WTC11 (cell line): ENCODE results near the gene P3H3. TPM values are rescaled to one million over a fixed set of nuclear protein-coding genes. Genes with fewer than 3 reads are reported as not detected.
"Not testable (repeated sequence)": the region's sequence is repeated elsewhere in the genome, so short reads cannot be mapped to it uniquely, and the experiment has no call there.

Experiments used
- ATAC-seq: fragments of 200-7000 bp; cut with Tn5 transposase; 2 replicates; pipeline ENCODE4 v1.10.0; 2021; ENCODE audit warnings: mild to moderate bottlenecking, moderate library complexity
- CTCF ChIA-PET: fragments of 300-600 bp; sonication (Branson Sonifier 250); formaldehyde crosslinking; loops from one replicate; lab custom pipeline; 2021; ENCODE audit warnings: antibody characterized with exemption; lab: Charles Lee
- POLR2A ChIA-PET: fragments of 350-600 bp; sonication (Branson Sonifier 250); formaldehyde crosslinking; loops from one replicate; lab custom pipeline; 2021; ENCODE audit warnings: antibody characterized with exemption; lab: Charles Lee
- DNase-seq: peaks from one replicate; pipeline ENCODE4 v3.0.0; 2021; ENCODE audit warnings: low spot score
- H3K27ac Mint-ChIP-seq: 2 replicates; pipeline ENCODE4 v1.8.0; 2021; ENCODE audit warnings: mixed read lengths
- H3K27me3 Mint-ChIP-seq: 2 replicates; pipeline ENCODE4 v1.8.0; 2021; ENCODE audit warnings: low read depth, mild to moderate bottlenecking, moderate library complexity, mixed read lengths
- H3K36me3 Mint-ChIP-seq: 2 replicates; pipeline ENCODE4 v1.8.0; 2021; ENCODE audit warnings: mixed read lengths
- H3K4me1 Mint-ChIP-seq: 2 replicates; pipeline ENCODE4 v1.8.0; 2022; ENCODE audit warnings: mixed read lengths
- H3K4me3 Mint-ChIP-seq: 2 replicates; pipeline ENCODE4 v1.8.0; 2021; ENCODE audit warnings: mild to moderate bottlenecking, moderate library complexity, mixed read lengths
- H3K9me3 Mint-ChIP-seq: 2 replicates; pipeline ENCODE4 v1.8.0; 2021; ENCODE audit warnings: mixed read lengths
- E2F1 ChIP-seq: sonication (generic); formaldehyde crosslinking; IDR thresholded peaks from 2 replicates; pipeline ENCODE4 v1.8.0; 2022; ENCODE audit warnings: mild to moderate bottlenecking, missing genetic modification reagents
- ETV6 ChIP-seq: sonication (generic); formaldehyde crosslinking; IDR thresholded peaks from 2 replicates; pipeline ENCODE4 v1.8.1; 2022; ENCODE audit warnings: mild to moderate bottlenecking, missing genetic modification reagents
- GTF2I ChIP-seq: fragments of 250-450 bp; sonication (Bioruptor Pico); conservative IDR thresholded peaks from 2 replicates; pipeline ENCODE4 v1.4.0; 2021; ENCODE audit warnings: mild to moderate bottlenecking
- IRF2 ChIP-seq: sonication (generic); formaldehyde crosslinking; IDR thresholded peaks from 2 replicates; pipeline ENCODE4 v1.8.0; 2022; ENCODE audit warnings: low read depth, missing genetic modification reagents, borderline replicate concordance
- JAZF1 ChIP-seq: fragments of 250-450 bp; sonication (Bioruptor Pico); IDR thresholded peaks from 2 replicates; pipeline ENCODE4 v1.9.0; 2021; ENCODE audit warnings: moderate library complexity, mild to moderate bottlenecking, inconsistent platforms
- JUN ChIP-seq: sonication (generic); formaldehyde crosslinking; IDR thresholded peaks from 2 replicates; pipeline ENCODE4 v1.8.0; 2023; ENCODE audit warnings: mild to moderate bottlenecking, missing genetic modification reagents
- MAX ChIP-seq: sonication (generic); formaldehyde crosslinking; IDR thresholded peaks from 2 replicates; pipeline ENCODE4 v1.8.0; 2022; ENCODE audit warnings: mild to moderate bottlenecking, missing genetic modification reagents
- MLX ChIP-seq: sonication (generic); formaldehyde crosslinking; IDR thresholded peaks from 2 replicates; pipeline ENCODE4 v1.8.1; 2023; ENCODE audit warnings: mild to moderate bottlenecking, missing genetic modification reagents, moderate library complexity
- MXD4 ChIP-seq: fragments of 250-450 bp; sonication (Bioruptor Pico); IDR thresholded peaks from 2 replicates; pipeline ENCODE4 v1.8.0; 2021; ENCODE audit warnings: mild to moderate bottlenecking, moderate library complexity, borderline replicate concordance
- NFATC4 ChIP-seq: fragments of 250-450 bp; sonication (Bioruptor Pico); IDR thresholded peaks from 2 replicates; pipeline ENCODE4 v1.9.0; 2021; ENCODE audit warnings: mild to moderate bottlenecking
- NFE2L1 ChIP-seq: sonication (generic); formaldehyde crosslinking; IDR thresholded peaks from 2 replicates; pipeline ENCODE4 v1.8.1; 2023; ENCODE audit warnings: missing genetic modification reagents
- NR1H2 ChIP-seq: sonication (generic); formaldehyde crosslinking; IDR thresholded peaks from 2 replicates; pipeline ENCODE4 v1.9.0; 2021; ENCODE audit warnings: mild to moderate bottlenecking, moderate library complexity, missing genetic modification reagents
- SMAD3 ChIP-seq: sonication (generic); formaldehyde crosslinking; IDR thresholded peaks from 2 replicates; pipeline ENCODE4 v1.8.0; 2022; ENCODE audit warnings: missing genetic modification reagents, mild to moderate bottlenecking, borderline replicate concordance
- TCF7 ChIP-seq: sonication (generic); formaldehyde crosslinking; IDR thresholded peaks from 2 replicates; pipeline ENCODE4 v1.8.0; 2022; ENCODE audit warnings: mild to moderate bottlenecking, low read depth, missing genetic modification reagents, moderate library complexity
- TP53 ChIP-seq: sonication (generic); formaldehyde crosslinking; IDR thresholded peaks from 2 replicates; pipeline ENCODE4 v1.8.1; 2023; ENCODE audit warnings: mild to moderate bottlenecking, missing genetic modification reagents
- ZNF423 ChIP-seq: fragments of 250-450 bp; sonication (Bioruptor Pico); IDR thresholded peaks from 2 replicates; pipeline ENCODE4 v2.1.2; 2022; ENCODE audit warnings: mild to moderate bottlenecking, moderate library complexity
- ZNF425 ChIP-seq: fragments of 250-450 bp; sonication (Bioruptor Pico); conservative IDR thresholded peaks from 2 replicates; pipeline ENCODE4 v1.9.0; 2021; ENCODE audit warnings: mild to moderate bottlenecking
- total RNA-seq: library from RNA; stranded (reverse); gene quantifications from 3 replicates; pipeline ENCODE4 v1.2.3, GENCODE V29; 2021

P3H3 gene
- total RNA-seq, 1 experiment from 2014 or later: 50.7 TPM

GRCh38 chr12:6873094-6874014 lies 45.1 kb downstream of the P3H3 start, which contains the start of gene SPSB2 (continued):
- 0 out of 2 replicates have a peak, but pooled peaks have one; percentile 72 for TF ChIP-seq ETV6 (CRISPR knock-in tag)
- TF ChIP-seq ZNF423: no peak
- TF ChIP-seq, all 79 proteins: peak for 16

- not testable (repeated sequence) for ATAC-seq, H3K9me3 Mint-ChIP-seq, H3K27me3 Mint-ChIP-seq, DNase-seq
- POLR2A ChIA-PET: interaction anchor here (0.9 to 2.6 kb wide), 4 partner anchors 10 to 90 kb away, joined by 3 to 31 read pairs (median 10); partner anchors contain the start of genes CDCA3 and USP5
- Mint-ChIP-seq H3K4me1 (peaks cover 37% of the 10 kb centered on the region), H3K36me3 (peaks cover 35% of the 10 kb centered on the region), H3K27ac (peak overlapping the region; percentile 86), H3K4me3 (peak overlapping the region; percentile 89)
- CTCF ChIA-PET: interaction anchor here (0.6 to 8.5 kb wide), 8 partner anchors 21 to 577 kb away, joined by 3 to 181 read pairs (median 46); partner anchors contain the start of genes C12orf57, CDCA3, COPS7A and ENO2
Observed at GRCh38 chr12:6874015-6874368, 45.8 kb downstream of the P3H3 start.

GRCh38 chr12:6879824-6880223 lies 51.6 kb downstream of the P3H3 start:
- CTCF ChIA-PET: interaction anchor here (0.7 kb wide), 1 partner anchor 228 kb away, joined by 3 read pairs; no protein-coding TSS in a partner anchor
- ATAC-seq, H3K4me1 Mint-ChIP-seq, H3K27ac Mint-ChIP-seq, H3K9me3 Mint-ChIP-seq, H3K27me3 Mint-ChIP-seq, H3K4me3 Mint-ChIP-seq, POLR2A ChIA-PET, DNase-seq: not testable (repeated sequence)
- peaks cover 13% of the 10 kb centered on the region for H3K36me3 Mint-ChIP-seq

GRCh38 chr12:6883252-6883651 lies 55.0 kb downstream of the P3H3 start:
- CTCF ChIA-PET: interaction anchor here (1.7 to 3.7 kb wide), 3 partner anchors 8 to 14 kb away, joined by 5 to 17 read pairs (median 8); partner anchors contain the start of gene SPSB2
- Mint-ChIP-seq H3K27me3 (no peaks in the 10 kb centered on the region), H3K9me3 (no peaks in the 10 kb centered on the region), H3K4me3 (no peak overlapping the region), H3K27ac (no peak overlapping the region), H3K36me3 (peaks cover 7% of the 10 kb centered on the region; the same call in 1 of the 2 replicates), H3K4me1 (peaks cover 31% of the 10 kb centered on the region)
- POLR2A ChIA-PET: no interaction called here
- DNase-seq: no peak
- ATAC-seq: no peak
- no peak for TF ChIP-seq ZNF425 (CRISPR knock-in tag)

GRCh38 chr12:6883683-6884082 lies 55.5 kb downstream of the P3H3 start:
- Mint-ChIP-seq H3K36me3 (peaks cover 7% of the 10 kb centered on the region; the same call in 1 of the 2 replicates), H3K27me3 (no peaks in the 10 kb centered on the region), H3K4me1 (peaks cover 35% of the 10 kb centered on the region), H3K27ac (no peak overlapping the region), H3K4me3 (no peak overlapping the region), H3K9me3 (no peaks in the 10 kb centered on the region)
- ATAC-seq: no peak
- no peak for DNase-seq
- CTCF ChIA-PET: interaction anchor here (1.7 to 3.7 kb wide), 2 partner anchors 11 to 14 kb away, joined by 8 to 17 read pairs; partner anchors contain the start of gene SPSB2
- TF ChIP-seq TCF7 (no peak), MXD4 (CRISPR knock-in tag) (no peak), NFATC4 (CRISPR knock-in tag) (no peak), TP53 (CRISPR knock-in tag) (no peak), SMAD3 (no peak), NFE2L1 (CRISPR knock-in tag) (no peak), NR1H2 (no peak), MAX (no peak), JUN (CRISPR knock-in tag) (no peak), E2F1 (CRISPR knock-in tag) (no peak), ETV6 (CRISPR knock-in tag) (no peak), MLX (CRISPR knock-in tag) (no peak), JAZF1 (CRISPR knock-in tag) (no peak), GTF2I (CRISPR knock-in tag) (no peak), IRF2 (CRISPR knock-in tag) (no peak)
- POLR2A ChIA-PET: interaction anchor here (1.2 kb wide), 1 partner anchor 9 kb away, joined by 3 read pairs; no protein-coding TSS in a partner anchor
